H1 (cell line): ENCODE data around the gene SEC23IP. TPM values are rescaled to one million over a fixed set of nuclear protein-coding genes. Genes with fewer than 3 reads are reported as not detected.

Experiments used
- CTCF ChIA-PET: fragments of 300-600 bp; sonication (Branson Sonifier 250); formaldehyde crosslinking; loops from one replicate; lab custom pipeline; 2021; ENCODE audit not compliant: partially characterized antibody; lab: Charles Lee
- POLR2A ChIA-PET: fragments of 300-600 bp; sonication (Branson Sonifier 250); formaldehyde crosslinking; loops from one replicate; lab custom pipeline; 2021; ENCODE audit warnings: inconsistent platforms; ENCODE audit not compliant: partially characterized antibody; lab: Charles Lee
- DNase-seq, 2 experiments: peaks; one replicate each; pipeline versions ENCODE4 v3.0.0 to v3.0.0-alpha.2; 2010 to 2022; ENCODE audit warnings: low spot score in 2 of 2, low read depth in 1 of 2, mixed read lengths in 1 of 2
- FAIRE-seq: peaks from 2 replicates; lab custom pipeline; 2011; peaks lifted over from hg19 to GRCh38; lab: Jason Lieb, UNC
- H2AFZ ChIP-seq: 2 replicates; pipeline ENCODE4 v1.8.1; 2012; ENCODE audit warnings: low read length, inconsistent platforms
- H2AK5ac ChIP-seq: 2 replicates; pipeline ENCODE4 v1.6.1; 2013; ENCODE audit warnings: low read depth, low read length
- H2BK120ac ChIP-seq: replicated peaks from 2 replicates; pipeline ENCODE3; 2013; ENCODE audit warnings: low read depth, low read length, inconsistent platforms
- H2BK12ac ChIP-seq: 2 replicates; pipeline ENCODE4 v1.6.1; 2013; ENCODE audit warnings: low read depth, low read length
- H2BK15ac ChIP-seq: 2 replicates; pipeline ENCODE4 v1.6.1; 2013; ENCODE audit warnings: low read length
- H2BK20ac ChIP-seq: 2 replicates; pipeline ENCODE4 v1.6.1; 2013; ENCODE audit warnings: low read length
- H2BK5ac ChIP-seq: 2 replicates; pipeline ENCODE4 v1.6.1; 2013; ENCODE audit warnings: low read depth, low read length
- H3K14ac ChIP-seq: 2 replicates; pipeline ENCODE4 v1.6.1; 2013; ENCODE audit warnings: inconsistent platforms; ENCODE audit not compliant: insufficient read length
- H3K18ac ChIP-seq: 2 replicates; pipeline ENCODE4 v1.6.1; 2013; ENCODE audit warnings: low read length; ENCODE audit errors: extremely low read depth
- H3K23ac ChIP-seq: 2 replicates; pipeline ENCODE4 v1.6.1; 2013; ENCODE audit warnings: inconsistent platforms; ENCODE audit not compliant: insufficient read length
- H3K23me2 ChIP-seq: 2 replicates; pipeline ENCODE4 v1.6.1; 2013; ENCODE audit warnings: low read depth, low read length
- H3K27ac ChIP-seq: 2 replicates; pipeline ENCODE4 v1.6.1; 2011; ENCODE audit warnings: low read depth, low read length, inconsistent platforms
- H3K27me3 ChIP-seq, 4 experiments: replicated peaks in 1 of 4; 1 replicate in 1 of 4; 2 replicates in 3 of 4; pipeline versions ENCODE4 v1.6.1 to v1.8.1; 2011 to 2013; ENCODE audit warnings: low read length in 3 of 4, mild to moderate bottlenecking in 3 of 4, inconsistent platforms in 2 of 4, mixed read lengths in 2 of 4, moderate library complexity in 1 of 4; ENCODE audit not compliant: control insufficient read depth in 3 of 4, insufficient read depth in 3 of 4; ENCODE audit errors: extremely low read depth in 1 of 4
- H3K36me3 ChIP-seq, 4 experiments: 2 replicates each; pipeline versions ENCODE4 v1.6.1 to v1.8.1; 2011 to 2013; ENCODE audit warnings: mild to moderate bottlenecking in 4 of 4, low read length in 3 of 4, moderate library complexity in 2 of 4, control low read depth in 1 of 4, inconsistent platforms in 1 of 4; ENCODE audit not compliant: insufficient read depth in 4 of 4, control insufficient read depth in 2 of 4
- H3K4ac ChIP-seq: replicated peaks from 2 replicates; pipeline ENCODE3; 2013; ENCODE audit warnings: low read length, low read depth, mixed read lengths, inconsistent platforms; ENCODE audit not compliant: insufficient read length
- H3K4me1 ChIP-seq, 4 experiments: replicated peaks in 1 of 4; 1 replicate in 1 of 4; 2 replicates in 3 of 4; pipeline versions ENCODE4 v1.6.1 to v1.8.1; 2011 to 2013; ENCODE audit warnings: low read length in 3 of 4, inconsistent platforms in 2 of 4, mixed read lengths in 1 of 4; ENCODE audit not compliant: insufficient read depth in 4 of 4, control insufficient read depth in 3 of 4
- H3K4me2 ChIP-seq, 2 experiments: 2 replicates each; pipeline versions ENCODE4 v1.6.1 to v1.8.1; 2011 to 2013; ENCODE audit warnings: low read depth in 2 of 2, low read length in 2 of 2, control low read depth in 1 of 2, inconsistent platforms in 1 of 2, mild to moderate bottlenecking in 1 of 2; ENCODE audit not compliant: insufficient read depth in 1 of 2
- H3K4me3 ChIP-seq, 4 experiments: fragments of 200-600, 300-600 bp in 1 of 4; sonication (generic), shearing (Covaris generic), sonication (Bioruptor Twin) in 1 of 4; 2 replicates each; pipeline versions ENCODE4 v1.5.1 to v1.8.1; 2011 to 2016; ENCODE audit warnings: low read length in 4 of 4, low read depth in 3 of 4, control low read depth in 2 of 4, inconsistent platforms in 2 of 4, mild to moderate bottlenecking in 2 of 4, mixed read lengths in 1 of 4, moderate library complexity in 1 of 4; ENCODE audit not compliant: insufficient read depth in 2 of 4; ENCODE audit errors: extremely low read depth in 1 of 4
- H3K56ac ChIP-seq: replicated peaks from 2 replicates; pipeline ENCODE3; 2013; ENCODE audit warnings: low read depth, mild to moderate bottlenecking, mixed read lengths, low read length, inconsistent platforms; ENCODE audit not compliant: insufficient read length
- H3K79me1 ChIP-seq: 2 replicates; pipeline ENCODE4 v1.6.1; 2013; ENCODE audit warnings: low read depth, low read length, control low read depth
- H3K79me2 ChIP-seq, 2 experiments: 2 replicates each; pipeline versions ENCODE4 v1.6.1 to v1.8.1; 2012 to 2013; ENCODE audit warnings: low read length in 2 of 2, mild to moderate bottlenecking in 2 of 2, inconsistent platforms in 1 of 2; ENCODE audit not compliant: insufficient read depth in 2 of 2, control insufficient read depth in 1 of 2
- H3K9ac ChIP-seq, 4 experiments: replicated peaks in 1 of 4; 1 replicate in 1 of 4; 2 replicates in 3 of 4; pipeline versions ENCODE4 v1.6.1 to v1.8.1; 2011 to 2013; ENCODE audit warnings: low read depth in 3 of 4, low read length in 3 of 4, control low read depth in 2 of 4, mild to moderate bottlenecking in 2 of 4, moderate library complexity in 2 of 4, inconsistent platforms in 1 of 4; ENCODE audit errors: extremely low read depth in 1 of 4
- H3K9me3 ChIP-seq, 2 experiments: 2 replicates each; pipeline versions ENCODE4 v1.6.1 to v1.8.1; 2012 to 2013; ENCODE audit warnings: mild to moderate bottlenecking in 2 of 2, moderate library complexity in 2 of 2, control low read depth in 1 of 2, inconsistent platforms in 1 of 2, low read depth in 1 of 2, low read length in 1 of 2, mixed read lengths in 1 of 2; ENCODE audit not compliant: insufficient read depth in 2 of 2
- H4K20me1 ChIP-seq, 2 experiments: replicated peaks in 1 of 2; 2 replicates each; pipeline versions ENCODE3 to v1.8.1; 2011 to 2013; ENCODE audit warnings: inconsistent platforms in 2 of 2, low read length in 2 of 2, mild to moderate bottlenecking in 1 of 2; ENCODE audit not compliant: insufficient read depth in 2 of 2, control insufficient read depth in 1 of 2
- H4K5ac ChIP-seq: 2 replicates; pipeline ENCODE4 v1.6.1; 2013; ENCODE audit warnings: low read length, low read depth, mixed read lengths, inconsistent platforms; ENCODE audit not compliant: insufficient read length
- H4K8ac ChIP-seq: 2 replicates; pipeline ENCODE4 v1.8.0; 2013; ENCODE audit warnings: mild to moderate bottlenecking, moderate library complexity, low read length, inconsistent platforms; ENCODE audit not compliant: insufficient read depth; ENCODE audit errors: extremely low read depth
- H4K91ac ChIP-seq: replicated peaks from 2 replicates; pipeline ENCODE3; 2013; ENCODE audit warnings: low read length, mixed read lengths, inconsistent platforms; ENCODE audit not compliant: insufficient read length
- BRCA1 ChIP-seq: IDR thresholded peaks from 2 replicates; pipeline ENCODE4 v1.6.1; 2012; ENCODE audit warnings: low read depth, low read length, improper control_type of control experiment
- EGR1 ChIP-seq: IDR thresholded peaks from 2 replicates; pipeline ENCODE4 v1.6.1; 2011; ENCODE audit warnings: low read depth, low read length, borderline replicate concordance
- WGBS, 2 experiments: shearing (Covaris generic) in 1 of 2; methylation state at CpG; one replicate each; pipeline versions ENCODE4 v1.1.6 to v1.1.7; 2013 to 2015; ENCODE audit warnings: low lambda C conversion rate in 2 of 2, mixed read lengths in 2 of 2, inconsistent platforms in 1 of 2, low coverage in 1 of 2, missing lambda C conversion rate in 1 of 2; ENCODE audit not compliant: insufficient replicate concordance in 2 of 2, insufficient coverage in 1 of 2, insufficient read length in 1 of 2; ENCODE audit errors: extremely low coverage in 1 of 2, missing lambda C conversion rate in 1 of 2; 5-methylcytosine and 5-hydroxymethylcytosine counted together
- polyA plus RNA-seq, 7 experiments: library from polyadenylated mRNA; depleted of rRNA in 3 of 7; stranded (reverse) in 5 of 7; unstranded in 2 of 7; fragments of >200 nt in 5 of 7; fragments of 200-250 nt in 2 of 7; gene quantifications; 1 replicate in 5 of 7; 2 replicates in 1 of 7; 4 replicates in 1 of 7; pipeline versions ENCODE4 v1.2.1 to v1.2.3, GENCODE V29; 2011 to 2013; ENCODE audit warnings: missing spikeins in 2 of 7, mixed read lengths in 2 of 7
- total RNA-seq: library from RNA; stranded (reverse); fragmentation: NEBNext Ultra II Directional; extraction: Animal tissue kit (Norgen Biotek cat#: 25700); gene quantifications from 2 replicates; pipeline ENCODE4 v1.2.1, GENCODE V29; 2021
- TF ChIP-seq, protein P1 (sequence below): IDR thresholded peaks from 2 replicates; pipeline ENCODE4 v1.6.1; 2011; ENCODE audit warnings: low read length, improper control_type of control experiment

Gene SEC23IP
- total and polyA plus RNA-seq, 2 of the 8 experiments (the other 6 are each of a cell fraction or from before 2014, with no cell fraction given) = 29.0 to 105 TPM

DNA sequence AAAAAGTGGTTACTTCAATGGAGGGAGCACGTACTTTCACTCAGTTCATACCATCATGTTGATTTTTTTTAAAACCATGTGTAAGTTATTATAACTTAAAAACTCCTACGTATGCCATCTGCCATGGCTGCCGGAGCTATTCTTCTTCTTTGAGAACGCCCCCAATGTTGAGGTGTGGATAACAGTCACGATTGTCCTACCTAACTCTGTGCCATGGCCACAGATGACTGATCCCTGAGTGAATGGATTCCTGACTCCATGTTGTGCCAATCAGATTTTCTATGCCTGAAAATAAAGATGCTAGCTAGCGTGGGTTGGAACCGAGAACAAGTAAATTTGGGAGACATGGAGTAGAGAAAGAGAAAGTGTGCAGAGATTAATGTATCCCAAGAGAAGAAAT lies 25.2 kb upstream of the SEC23IP start:
- Histone ChIP-seq H3K9ac (no peak overlapping the region), H3K4ac (no peak overlapping the region), H2AK5ac (no peak overlapping the region), H3K9me3 (no peaks in the 10 kb centered on the region), H4K5ac (no peak overlapping the region), H2BK120ac (no peak overlapping the region), H3K23me2 (peaks cover 3% of the 10 kb centered on the region), H3K79me1 (peaks cover 9% of the 10 kb centered on the region; the same call in 1 of the 2 replicates), H2BK15ac (no peak overlapping the region), H3K27ac (no peak overlapping the region), H2AFZ (no peak overlapping the region), H4K8ac (no peak overlapping the region), H3K79me2 (peaks cover 48 to 98% of the 10 kb centered on the region in 2 experiments), H2BK20ac (no peak overlapping the region), H3K4me3 (no peak overlapping the region), H4K91ac (no peak overlapping the region), H2BK5ac (no peak overlapping the region), H3K14ac (no peak overlapping the region), H4K20me1 (peaks cover 15 to 17% of the 10 kb centered on the region in 2 experiments), H3K18ac (no peak overlapping the region), H3K56ac (no peak overlapping the region), H3K36me3 (no peaks in the 10 kb centered on the region; a peak in 2 of 8 replicates), H3K27me3 (no peaks in the 10 kb centered on the region), H3K4me1 (no peaks in the 10 kb centered on the region; a peak in 1 of 7 replicates), H2BK12ac (no peak overlapping the region), H3K23ac (no peak overlapping the region), H3K4me2 (no peak overlapping the region)
- WGBS, 2 experiments = 96% methylated on average over 7 of the region's 7 CpGs; no CpG with 5 or more reads in 1 of the 2 experiments
- FAIRE-seq = no peak
- ChIA-PET POLR2A (interaction anchor here (0.5 to 1.0 kb wide), 2 partner anchors 16 to 180 kb away, joined by 3 read pairs; no protein-coding TSS in a partner anchor), CTCF (interaction anchor here (0.6 to 1.4 kb wide), 5 partner anchors 8 to 1075 kb away, joined by 3 to 5 read pairs (median 3); no protein-coding TSS in a partner anchor)
- TF ChIP-seq, protein P1, sequence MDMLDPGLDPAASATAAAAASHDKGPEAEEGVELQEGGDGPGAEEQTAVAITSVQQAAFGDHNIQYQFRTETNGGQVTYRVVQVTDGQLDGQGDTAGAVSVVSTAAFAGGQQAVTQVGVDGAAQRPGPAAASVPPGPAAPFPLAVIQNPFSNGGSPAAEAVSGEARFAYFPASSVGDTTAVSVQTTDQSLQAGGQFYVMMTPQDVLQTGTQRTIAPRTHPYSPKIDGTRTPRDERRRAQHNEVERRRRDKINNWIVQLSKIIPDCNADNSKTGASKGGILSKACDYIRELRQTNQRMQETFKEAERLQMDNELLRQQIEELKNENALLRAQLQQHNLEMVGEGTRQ = no peak
- TF ChIP-seq EGR1 (no peak), BRCA1 (no peak)
- no peak for DNase-seq
